Activated CD4-positive, alpha-beta T cell treated with anti-CD3 and anti-CD28 coated beads, Interleukin-10, Interleukin-2, amounts not matched to agents 100 ng/mL and 50 ng/mL, durations not matched to agents 16 hours and 8 hours (primary cell): ENCODE measurements around the gene TMEFF2.

Experiments used
- DNase-seq: peaks from one replicate; pipeline ENCODE4 v3.0.0-alpha.2; 2020

TMEFF2 gene

GRCh38 chr2:192007581-192008228 lies 187.0 kb downstream of the TMEFF2 start:
- DNase-seq: no peak

GRCh38 chr2:192005211-192005610 lies 189.5 kb downstream of the TMEFF2 start:
- no peak for DNase-seq

DNA sequence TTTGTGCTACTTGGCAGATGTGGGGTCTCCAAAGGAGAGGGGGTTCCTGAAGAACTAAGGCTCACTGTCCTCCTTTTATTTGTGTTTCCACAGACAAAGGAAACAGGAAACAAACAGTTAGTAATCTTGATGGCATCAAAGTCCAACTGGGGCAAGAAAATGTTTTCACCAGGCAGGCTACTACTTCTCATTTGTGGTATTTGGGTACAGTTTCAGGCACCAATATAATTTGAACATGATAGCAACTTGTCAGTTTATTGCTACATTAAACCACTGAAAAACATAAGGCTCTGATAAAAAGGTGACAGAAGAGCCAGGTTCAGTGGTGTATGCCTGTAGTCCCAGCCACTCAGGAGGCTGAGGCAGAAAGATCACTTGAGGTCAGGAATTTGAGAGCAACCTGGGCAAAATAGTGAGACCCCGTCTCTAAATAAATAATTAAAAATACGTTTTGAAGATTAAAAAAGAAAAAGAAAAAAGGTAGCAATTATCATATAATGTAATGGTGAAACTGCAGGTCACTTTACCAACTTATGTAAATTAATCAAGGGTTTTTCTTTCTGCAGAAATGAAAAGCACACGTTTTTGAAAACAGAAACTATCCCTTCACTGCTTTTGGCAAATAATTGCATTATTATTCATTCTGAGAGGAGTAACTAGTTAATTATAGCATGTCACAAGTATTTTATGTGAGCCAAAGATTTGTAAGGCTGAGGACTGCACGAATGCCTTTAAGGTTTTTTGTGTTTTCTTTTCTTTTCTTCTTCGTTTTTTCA lies 190.4 kb downstream of the TMEFF2 start:
- no peak for DNase-seq

GRCh38 chr2:192002418-192002817 lies 192.3 kb downstream of the TMEFF2 start:
- DNase-seq: no peak

DNA sequence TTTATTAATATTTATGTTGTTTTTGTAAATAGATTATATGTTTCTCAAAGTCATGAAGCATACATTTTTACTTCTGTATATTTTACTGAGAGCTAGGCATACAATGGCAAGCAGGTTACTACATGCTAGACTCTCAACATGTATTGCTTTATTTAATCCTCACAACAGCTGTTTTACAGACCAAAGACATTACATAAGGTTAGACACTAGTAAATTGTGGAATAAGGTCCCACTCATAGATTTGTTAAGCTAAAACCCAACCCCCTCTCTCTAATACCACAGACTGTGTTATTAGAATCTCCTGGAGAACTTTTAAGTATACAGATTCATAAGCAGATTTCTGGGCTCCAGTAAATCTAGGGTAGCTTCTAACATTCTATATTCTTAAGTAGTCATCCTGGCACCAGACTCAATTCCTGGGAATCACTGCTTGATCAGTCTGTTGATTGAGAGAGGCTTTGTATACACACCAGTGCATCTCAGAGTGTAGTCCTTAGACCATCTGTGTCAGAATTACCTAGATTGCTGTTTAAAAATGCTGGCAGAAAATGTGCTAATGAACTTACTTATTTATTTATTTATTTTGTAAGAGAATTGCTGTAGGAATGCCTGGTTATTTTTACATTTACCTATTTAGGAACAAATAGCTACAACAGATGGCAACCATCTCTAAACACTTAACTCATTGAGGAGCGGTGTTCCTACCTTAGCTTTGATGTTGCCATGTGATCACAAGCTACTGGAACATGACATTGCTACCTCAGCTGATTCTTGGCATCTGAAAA lies 194.3 kb downstream of the TMEFF2 start:
- no peak for DNase-seq

DNA sequence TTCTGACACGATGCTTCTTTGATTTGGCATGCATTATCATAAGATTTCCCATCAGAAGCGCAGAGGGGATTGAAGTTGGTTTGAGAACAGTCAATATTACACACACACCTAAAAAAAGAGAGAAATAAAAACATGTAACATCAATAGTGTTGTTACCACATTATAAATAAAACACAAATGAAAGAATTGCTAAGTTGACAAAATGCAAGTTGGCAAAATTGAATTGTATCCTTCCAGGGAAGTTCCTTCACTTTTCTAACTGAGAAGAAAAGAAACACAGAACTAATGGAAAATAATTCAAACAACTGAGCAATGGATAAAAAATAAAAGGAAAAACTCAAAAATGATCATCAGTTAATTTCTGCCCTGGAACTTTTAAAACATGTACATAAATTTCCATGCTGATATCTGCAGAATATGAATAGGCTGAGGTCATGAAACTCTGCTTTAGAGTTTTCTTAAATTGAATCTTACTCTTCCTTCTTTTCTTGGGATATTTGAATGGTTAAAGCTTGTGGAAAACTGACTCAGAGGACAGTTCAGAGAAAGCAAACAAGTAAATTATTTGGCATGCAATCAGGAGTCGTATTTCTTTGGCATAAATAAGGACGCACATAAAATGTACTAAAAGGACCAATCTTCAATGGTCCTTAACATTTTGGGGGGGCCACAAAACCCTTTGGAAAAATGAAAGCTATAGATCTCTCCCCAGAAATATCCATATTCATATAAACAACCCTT lies 195.5 kb downstream of the TMEFF2 start:
- no peak for DNase-seq

DNA sequence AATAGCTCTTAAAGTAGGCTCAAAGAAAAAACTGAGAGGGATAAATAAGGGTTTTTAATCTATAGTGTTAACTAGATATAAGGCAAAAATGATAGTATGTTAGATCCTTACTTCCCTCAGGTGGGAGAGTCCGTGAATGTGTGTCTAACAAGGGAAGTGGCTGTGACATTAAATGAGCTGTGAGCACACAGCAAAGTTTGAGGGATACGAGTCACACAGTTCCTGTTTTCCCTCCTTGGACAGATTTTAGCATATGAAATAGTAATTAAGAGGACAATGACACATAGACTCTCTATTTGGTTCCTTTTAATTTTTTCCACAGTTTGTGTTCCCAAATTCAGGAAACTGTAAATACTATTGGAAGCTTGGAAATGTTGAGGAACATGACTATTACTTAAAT lies 199.4 kb downstream of the TMEFF2 start:
- no peak for DNase-seq

- no peak for DNase-seq
These were observed 200.0 kb downstream of the TMEFF2 start for GRCh38 chr2:191994749-191995148.

DNA sequence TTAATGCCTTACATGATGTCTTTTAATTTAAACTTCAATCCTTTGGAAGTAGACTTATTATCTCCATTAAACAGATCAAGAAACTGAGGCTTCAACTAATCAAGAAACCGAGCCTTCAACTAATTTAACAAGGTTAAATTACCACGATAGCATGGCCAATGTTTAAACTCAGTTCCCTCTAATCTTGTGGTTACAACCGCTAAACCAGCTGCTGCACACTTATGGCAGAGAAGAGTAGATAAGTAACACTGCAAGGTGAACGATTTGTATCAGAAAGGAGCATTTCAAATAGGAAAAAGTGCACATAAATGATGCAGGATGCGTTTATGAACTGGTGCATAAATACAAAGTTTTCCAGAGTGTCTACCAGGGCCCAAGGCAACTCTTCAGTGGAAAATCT lies 203.3 kb downstream of the TMEFF2 start:
- DNase-seq: no peak

DNA sequence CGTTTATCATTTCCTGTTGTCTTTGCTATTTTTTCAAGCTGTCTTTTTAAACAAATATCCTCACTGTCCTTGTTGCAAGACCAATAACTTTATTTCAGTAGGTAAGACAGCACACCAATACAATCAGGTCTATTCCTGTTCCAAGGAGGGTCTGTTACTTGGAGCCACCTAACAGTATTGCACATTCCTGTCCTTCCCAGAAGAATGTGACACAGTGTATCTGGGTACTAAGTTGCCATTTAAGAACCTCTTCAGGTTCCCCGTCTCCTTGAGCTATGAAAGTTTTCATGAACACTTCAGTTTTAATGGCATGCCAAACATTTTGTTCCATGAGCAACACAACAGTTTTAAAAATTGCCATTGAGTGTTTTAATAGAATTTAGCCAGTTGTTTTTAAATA lies 209.0 kb downstream of the TMEFF2 start:
- no peak for DNase-seq

- DNase-seq: no peak
These were observed 211.1 kb downstream of the TMEFF2 start for GRCh38 chr2:191983591-191983990.

GRCh38 chr2:191983186-191983585 lies 211.5 kb downstream of the TMEFF2 start:
- no peak for DNase-seq

- no peak for DNase-seq
These were observed 213.0 kb downstream of the TMEFF2 start for GRCh38 chr2:191981706-191982105.

GRCh38 chr2:191980483-191980882 lies 214.2 kb downstream of the TMEFF2 start:
- DNase-seq: no peak

DNA sequence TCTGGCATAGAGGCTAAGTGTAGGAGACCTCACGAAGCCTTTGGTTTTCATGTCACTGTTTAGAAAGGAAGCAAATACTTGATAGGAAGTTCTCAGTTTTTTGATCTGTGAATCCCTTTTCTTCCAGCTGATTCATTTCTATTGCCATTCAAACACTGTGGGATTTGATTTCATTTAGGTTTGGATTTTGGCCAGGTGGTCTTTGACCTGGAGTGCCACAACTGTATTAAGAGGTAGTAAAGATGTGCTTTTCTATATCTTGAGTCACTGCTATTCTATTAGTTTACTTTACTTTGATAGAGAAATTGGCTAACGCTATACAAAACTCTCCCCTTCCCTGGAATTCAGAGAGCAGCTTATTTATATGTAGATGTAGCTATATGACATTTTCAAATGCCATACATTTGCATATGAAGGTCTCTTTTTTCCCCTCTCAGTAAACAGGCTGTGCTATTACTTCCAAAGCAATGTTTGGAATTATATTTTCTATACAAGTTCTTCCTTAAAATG lies 215.5 kb downstream of the TMEFF2 start:
- no peak for DNase-seq

DNA sequence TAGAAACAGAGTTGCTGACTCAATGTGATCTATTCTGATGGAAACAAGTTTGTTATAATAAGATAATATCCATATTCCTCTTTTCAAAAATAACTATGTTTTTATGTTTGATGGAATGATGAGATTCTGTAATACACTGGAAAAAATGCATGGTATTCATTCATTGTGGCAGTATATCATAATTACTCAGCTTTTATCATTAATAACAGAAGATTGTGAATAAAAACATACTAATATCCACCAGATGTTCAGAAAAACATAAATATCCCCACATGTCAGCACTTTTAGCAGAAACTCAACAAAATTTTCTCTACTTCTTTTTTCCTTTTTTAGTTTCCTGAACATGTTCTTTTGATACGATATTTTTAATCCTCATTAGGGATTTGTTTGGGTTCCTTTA lies 217.0 kb downstream of the TMEFF2 start:
- no peak for DNase-seq

DNA sequence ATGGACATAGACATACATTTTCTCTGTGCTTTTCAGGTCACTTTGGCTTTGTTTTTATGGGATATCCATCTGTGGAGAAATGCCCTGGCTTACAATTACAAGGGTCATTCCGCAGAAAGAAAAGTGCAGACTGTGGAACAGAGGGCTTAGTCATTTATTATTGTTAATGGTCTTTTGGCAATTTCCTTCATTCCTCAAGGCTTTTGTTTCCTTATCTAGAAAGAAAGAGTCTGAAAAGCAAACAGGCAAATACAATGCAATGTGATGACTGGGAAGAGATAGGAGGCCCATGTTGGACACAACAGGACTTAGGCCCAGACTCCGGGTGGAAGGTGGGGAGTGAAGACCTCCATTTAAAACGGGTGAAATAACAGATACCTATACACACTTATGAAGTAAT lies 218.3 kb downstream of the TMEFF2 start:
- no peak for DNase-seq

- DNase-seq: no peak
These were observed 220.1 kb downstream of the TMEFF2 start for GRCh38 chr2:191974676-191975075.

DNA sequence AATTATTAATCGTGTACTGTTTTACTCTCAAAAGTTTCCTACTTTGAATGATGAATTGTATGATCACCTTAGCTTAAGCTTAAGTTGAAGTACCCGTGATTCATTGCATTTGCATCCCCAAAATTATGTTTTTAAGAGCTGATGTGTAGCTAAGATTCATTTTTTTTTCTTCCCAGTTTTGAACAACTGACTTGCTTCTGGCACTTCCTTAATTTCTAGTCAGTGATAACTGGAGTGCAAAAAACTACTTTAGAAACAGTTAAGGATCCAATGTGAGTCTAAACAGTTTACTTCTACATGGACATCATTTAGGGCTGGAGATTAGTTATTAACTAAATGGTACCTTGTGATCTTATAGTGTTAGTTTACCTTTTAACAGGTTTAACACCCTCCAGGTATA lies 223.9 kb downstream of the TMEFF2 start:
- no peak for DNase-seq

GRCh38 chr2:191968120-191968519 lies 226.6 kb downstream of the TMEFF2 start:
- DNase-seq: no peak

GRCh38 chr2:191965733-191966132 lies 229.0 kb downstream of the TMEFF2 start:
- no peak for DNase-seq

- no peak for DNase-seq
These were observed 233.2 kb downstream of the TMEFF2 start for GRCh38 chr2:191961556-191961955.

DNA sequence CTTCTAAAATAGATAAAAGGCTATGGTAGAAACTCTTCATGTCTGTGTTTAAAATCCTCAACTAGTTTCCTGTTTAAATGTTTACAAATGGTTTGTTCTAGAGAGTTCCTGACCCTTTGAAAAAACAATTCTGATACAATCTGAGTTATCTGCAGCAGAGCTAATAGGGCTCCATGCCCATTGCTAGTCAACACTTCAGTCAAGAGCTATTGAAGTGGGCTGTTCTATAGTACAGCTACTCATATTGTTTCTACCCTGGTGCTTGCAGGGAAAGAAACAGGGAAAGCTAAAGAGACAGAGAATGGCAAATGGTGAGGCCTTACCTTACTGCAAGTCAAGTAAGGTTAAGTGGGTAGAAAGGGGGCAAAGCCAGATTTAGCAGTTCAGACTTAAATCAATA lies 235.5 kb downstream of the TMEFF2 start:
- DNase-seq: no peak
